Measurements from ENCODE around the gene MRPL10.
"Not testable (repeated sequence)": the region's sequence is repeated elsewhere in the genome, so short reads cannot be mapped to it uniquely, and the experiment has no call there.

The MRPL10 gene

GRCh38 chr17:47791025-47791424, 40.3 kb downstream of the MRPL10 start:
- peak overlapping the region; percentile 48 for H3K4me3 Mint-ChIP-seq
- no peak overlapping the region for H3K27ac Mint-ChIP-seq
- H3K4me1 Mint-ChIP-seq (ENCODE audit: low read depth), result peaks cover 11% of the 10 kb centered on the region
- no peaks in the 10 kb centered on the region for H3K36me3 Mint-ChIP-seq (ENCODE audit: low read depth)
- H3K27me3 Mint-ChIP-seq (ENCODE audit: low read depth), result peaks cover 55% of the 10 kb centered on the region
- no peak for DNase-seq (ENCODE audit: low spot score)
- no peaks in the 10 kb centered on the region for H3K9me3 Mint-ChIP-seq

GRCh38 chr17:47789611-47790561, 41.5 kb downstream of the MRPL10 start:
- no peak overlapping the region for H3K27ac Mint-ChIP-seq
- H3K9me3 Mint-ChIP-seq, result no peaks in the 10 kb centered on the region
- peak; percentile 51 for DNase-seq (ENCODE audit: low spot score)
- H3K36me3 Mint-ChIP-seq (ENCODE audit: low read depth), result no peaks in the 10 kb centered on the region
- H3K4me1 Mint-ChIP-seq (ENCODE audit: low read depth), result peaks cover 11% of the 10 kb centered on the region
- H3K4me3 Mint-ChIP-seq, result peak overlapping the region; percentile 55
- H3K27me3 Mint-ChIP-seq (ENCODE audit: low read depth), result peaks cover 61% of the 10 kb centered on the region

GRCh38 chr17:47785538-47786123, 45.7 kb downstream of the MRPL10 start:
- H3K4me1 Mint-ChIP-seq (ENCODE audit: low read depth), result peaks cover 8% of the 10 kb centered on the region
- H3K9me3 Mint-ChIP-seq, result no peaks in the 10 kb centered on the region
- DNase-seq (ENCODE audit: low spot score), result no peak
- H3K36me3 Mint-ChIP-seq (ENCODE audit: low read depth), result no peaks in the 10 kb centered on the region
- H3K27me3 Mint-ChIP-seq (ENCODE audit: low read depth), result peaks cover 44% of the 10 kb centered on the region
- H3K27ac Mint-ChIP-seq, result no peak overlapping the region
- no peak overlapping the region for H3K4me3 Mint-ChIP-seq

- Mint-ChIP-seq H3K9me3 (no peaks in the 10 kb centered on the region), H3K27me3 (ENCODE audit: low read depth) (peaks cover 45% of the 10 kb centered on the region), H3K27ac (no peak overlapping the region), H3K4me3 (no peak overlapping the region), H3K36me3 (ENCODE audit: low read depth) (no peaks in the 10 kb centered on the region), H3K4me1 (ENCODE audit: low read depth) (no peaks in the 10 kb centered on the region)
- DNase-seq (ENCODE audit: low spot score), result no peak
These were observed 49.9 kb downstream of the MRPL10 start for GRCh38 chr17:47781397-47781796.

GRCh38 chr17:47778184-47778635, 53.1 kb downstream of the MRPL10 start:
- H3K4me3 Mint-ChIP-seq, result no peak overlapping the region
- no peaks in the 10 kb centered on the region for H3K9me3 Mint-ChIP-seq
- H3K27ac Mint-ChIP-seq, result no peak overlapping the region
- no peaks in the 10 kb centered on the region for H3K36me3 Mint-ChIP-seq (ENCODE audit: low read depth)
- H3K27me3 Mint-ChIP-seq (ENCODE audit: low read depth), result peaks cover 36% of the 10 kb centered on the region
- H3K4me1 Mint-ChIP-seq (ENCODE audit: low read depth), result no peaks in the 10 kb centered on the region
- DNase-seq (ENCODE audit: low spot score), result no peak

DNA sequence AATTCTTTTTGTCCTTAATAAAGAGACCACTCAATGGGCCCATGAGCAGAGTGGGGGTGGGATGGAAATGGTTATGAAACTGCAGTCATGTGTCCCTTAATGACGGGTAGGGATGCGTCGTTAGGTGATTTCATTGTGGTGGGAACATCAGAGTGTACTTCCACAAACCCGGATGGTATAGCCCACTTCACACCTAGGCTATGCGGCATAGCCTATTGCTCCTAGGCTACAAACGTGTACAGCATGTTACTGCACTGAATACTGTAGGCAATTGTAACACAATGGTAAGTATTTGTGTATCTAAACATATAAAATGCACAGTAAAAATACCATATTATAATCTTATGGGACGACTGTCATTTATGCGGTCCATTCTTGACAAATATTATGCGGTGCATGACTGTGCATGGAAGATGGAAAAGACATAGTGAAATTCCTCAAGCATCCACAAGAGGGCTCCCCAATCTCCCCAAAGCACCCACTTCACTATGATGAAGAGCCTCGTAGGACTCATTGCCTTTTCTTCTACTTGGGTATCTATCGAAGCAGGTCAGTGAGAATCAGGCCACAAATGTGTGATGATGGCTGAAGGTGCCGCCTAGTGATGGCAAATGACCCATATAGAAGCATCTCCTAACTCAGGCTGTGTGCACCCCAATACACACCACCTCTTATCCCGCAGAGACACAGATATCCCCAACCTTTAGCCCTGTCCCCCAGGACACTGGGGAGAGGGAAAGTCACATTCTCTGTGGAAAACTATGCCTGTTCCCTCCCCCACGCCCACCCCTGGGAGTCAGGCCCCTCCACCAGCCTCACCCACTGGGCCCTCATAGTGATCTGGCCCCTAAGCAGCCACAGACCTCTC, 54.8 kb downstream of the MRPL10 start:
- Mint-ChIP-seq H3K27ac (no peak overlapping the region), H3K4me1 (ENCODE audit: low read depth) (no peaks in the 10 kb centered on the region), H3K9me3 (no peaks in the 10 kb centered on the region), H3K36me3 (ENCODE audit: low read depth) (no peaks in the 10 kb centered on the region), H3K27me3 (ENCODE audit: low read depth) (peaks cover 34% of the 10 kb centered on the region), H3K4me3 (no peak overlapping the region)
- peak; percentile 12 for DNase-seq (ENCODE audit: low spot score)

GRCh38 chr17:47774987-47775580, 56.3 kb downstream of the MRPL10 start:
- no peaks in the 10 kb centered on the region for H3K4me1 Mint-ChIP-seq (ENCODE audit: low read depth)
- DNase-seq (ENCODE audit: low spot score), result no peak
- H3K27me3 Mint-ChIP-seq (ENCODE audit: low read depth), result peaks cover 26% of the 10 kb centered on the region
- H3K4me3 Mint-ChIP-seq, result no peak overlapping the region
- no peak overlapping the region for H3K27ac Mint-ChIP-seq
- H3K9me3 Mint-ChIP-seq, result peaks cover 6% of the 10 kb centered on the region
- no peaks in the 10 kb centered on the region for H3K36me3 Mint-ChIP-seq (ENCODE audit: low read depth)

GRCh38 chr17:47774331-47774730, 57.0 kb downstream of the MRPL10 start:
- Mint-ChIP-seq H3K9me3 (peaks cover 6% of the 10 kb centered on the region), H3K4me1 (ENCODE audit: low read depth) (no peaks in the 10 kb centered on the region), H3K36me3 (ENCODE audit: low read depth) (no peaks in the 10 kb centered on the region), H3K27ac (no peak overlapping the region), H3K27me3 (ENCODE audit: low read depth) (peaks cover 21% of the 10 kb centered on the region), H3K4me3 (no peak overlapping the region)
- DNase-seq (ENCODE audit: low spot score), result no peak

GRCh38 chr17:47773649-47774048, 57.7 kb downstream of the MRPL10 start:
- not testable (repeated sequence) for H3K27ac Mint-ChIP-seq; DNase-seq (ENCODE audit: low spot score); H3K36me3 Mint-ChIP-seq (ENCODE audit: low read depth); H3K9me3 Mint-ChIP-seq; H3K4me3 Mint-ChIP-seq; H3K4me1 Mint-ChIP-seq (ENCODE audit: low read depth)
- peaks cover 17% of the 10 kb centered on the region for H3K27me3 Mint-ChIP-seq (ENCODE audit: low read depth)

All from T-helper 2 cell treated with Interferon-gamma antibody and Interleukin-4, amounts not matched to agents 5 μg/mL and 100 μg/mL, for 36 hours (primary cell).